Measurements from ENCODE around the gene EXOSC10. TPM values are rescaled to one million over a fixed set of nuclear protein-coding genes. Genes with fewer than 3 reads are reported as not detected.
A peak's percentile ranks its signal among the peaks of the same experiment; 100 is the strongest.

The EXOSC10 gene
- 54.7 and 68.9 TPM in 2 replicates for total RNA-seq

- peak; percentile 55 for DNase-seq (ENCODE audit: low read depth, low spot score)
Observed at GRCh38 chr1:11099310-11100148, at the start of gene EXOSC10. EXOSC10 (minus strand) TSS chr1:11099869; CDS start chr1:11099831, 38 bp downstream.

- DNase-seq (ENCODE audit: low read depth, low spot score) = peak; percentile 49
Observed at GRCh38 chr1:11147197-11147770, 47.6 kb upstream of the EXOSC10 start.

- no peak for DNase-seq (ENCODE audit: low read depth, low spot score)
Observed at GRCh38 chr1:11145741-11146140, 46.1 kb upstream of the EXOSC10 start.

GRCh38 chr1:11144570-11145256, 45.0 kb upstream of the EXOSC10 start:
- DNase-seq (ENCODE audit: low read depth, low spot score) = no peak

GRCh38 chr1:11143907-11144306, 44.2 kb upstream of the EXOSC10 start:
- DNase-seq (ENCODE audit: low read depth, low spot score) = no peak

- DNase-seq (ENCODE audit: low read depth, low spot score) = no peak
Observed at GRCh38 chr1:11143401-11143800, 43.7 kb upstream of the EXOSC10 start.

- DNase-seq (ENCODE audit: low read depth, low spot score) = no peak
Observed at GRCh38 chr1:11142618-11143391, 43.1 kb upstream of the EXOSC10 start.

GRCh38 chr1:11138952-11139351, 39.3 kb upstream of the EXOSC10 start:
- DNase-seq (ENCODE audit: low read depth, low spot score) = no peak

- no peak for DNase-seq (ENCODE audit: low read depth, low spot score)
Observed at GRCh38 chr1:11138029-11138428, 38.4 kb upstream of the EXOSC10 start.

- no peak for DNase-seq (ENCODE audit: low read depth, low spot score)
Observed at GRCh38 chr1:11134898-11135266, 35.2 kb upstream of the EXOSC10 start.

- DNase-seq (ENCODE audit: low read depth, low spot score) = no peak
Observed at GRCh38 chr1:11134251-11134897, 34.7 kb upstream of the EXOSC10 start.

GRCh38 chr1:11132563-11133293, 33.1 kb upstream of the EXOSC10 start:
- no peak for DNase-seq (ENCODE audit: low read depth, low spot score)

- DNase-seq (ENCODE audit: low read depth, low spot score) = no peak
Observed at GRCh38 chr1:11131816-11132215, 32.1 kb upstream of the EXOSC10 start.

GRCh38 chr1:11130406-11130805, 30.7 kb upstream of the EXOSC10 start:
- DNase-seq (ENCODE audit: low read depth, low spot score) = no peak

- no peak for DNase-seq (ENCODE audit: low read depth, low spot score)
Observed at GRCh38 chr1:11129649-11130390, 30.2 kb upstream of the EXOSC10 start.

GRCh38 chr1:11126569-11126968, 26.9 kb upstream of the EXOSC10 start:
- no peak for DNase-seq (ENCODE audit: low read depth, low spot score)

GRCh38 chr1:11125931-11126330, 26.3 kb upstream of the EXOSC10 start:
- no peak for DNase-seq (ENCODE audit: low read depth, low spot score)

GRCh38 chr1:11124965-11125364, 25.3 kb upstream of the EXOSC10 start:
- DNase-seq (ENCODE audit: low read depth, low spot score) = no peak

GRCh38 chr1:11116318-11116717, 16.6 kb upstream of the EXOSC10 start:
- no peak for DNase-seq (ENCODE audit: low read depth, low spot score)

- DNase-seq (ENCODE audit: low read depth, low spot score) = no peak
Observed at GRCh38 chr1:11114966-11115365, 15.3 kb upstream of the EXOSC10 start.
